A549 (cell line): Measurements from ENCODE around the gene PRR13. TPM values are rescaled to one million over a fixed set of nuclear protein-coding genes. Genes with fewer than 3 reads are reported as not detected.
A peak's percentile ranks its signal among the peaks of the same experiment; 100 is the strongest.

ENCODE experiments used
- ATAC-seq, 2 experiments: fragments of 200-7000 bp in 1 of 2; fragments of >200 bp in 1 of 2; cut with Nextera tagmentation in 1 of 2; cut with Tn5 transposase in 1 of 2; 3 replicates each; pipeline versions ENCODE4 v1.8.0 to v1.9.1; 2018 to 2020; ENCODE audit warnings: mild to moderate bottlenecking in 1 of 2, moderate library complexity in 1 of 2
- CTCF ChIA-PET: fragments of 300-600 bp; sonication (Branson Sonifier 250); formaldehyde crosslinking; extraction: SDS; loops from one replicate; lab custom pipeline; 2021; ENCODE audit warnings: antibody characterized with exemption, inconsistent platforms; lab: Yijun Ruan, JAX
- POLR2A ChIA-PET: fragments of 350-600 bp; formaldehyde crosslinking; extraction: SDS; loops from one replicate; lab custom pipeline; 2021; ENCODE audit warnings: antibody characterized with exemption, inconsistent platforms; lab: Yijun Ruan, JAX
- DNase-seq, 2 experiments: peaks; one replicate each; pipeline versions ENCODE4 v3.0.0 to v3.0.0-alpha.2; 2011 to 2016; ENCODE audit warnings: low read depth in 1 of 2, low spot score in 1 of 2
- FAIRE-seq: peaks from 2 replicates; lab custom pipeline; 2011; peaks lifted over from hg19 to GRCh38; lab: Jason Lieb, UNC
- H3K27ac ChIP-seq, 2 experiments: fragments of >200 bp; sonication (Bioruptor Twin); formaldehyde crosslinking; 3 replicates each; pipeline ENCODE4 v1.5.1; 2016 to 2017
- H3K4me1 ChIP-seq: fragments of >200 bp; sonication (Bioruptor Twin); formaldehyde crosslinking; 3 replicates; pipeline ENCODE4 v1.6.1; 2016
- H3K4me2 ChIP-seq: fragments of >200 bp; sonication (Bioruptor Twin); formaldehyde crosslinking; 3 replicates; pipeline ENCODE4 v1.6.1; 2016
- H3K4me3 ChIP-seq: fragments of >200 bp; sonication (Bioruptor Twin); formaldehyde crosslinking; 3 replicates; pipeline ENCODE4 v1.5.1; 2016
- H3K9me3 ChIP-seq: fragments of >200 bp; sonication (Bioruptor Twin); formaldehyde crosslinking; 3 replicates; pipeline ENCODE4 v1.6.1; 2016
- CBX2 ChIP-seq: fragments of 200-600 bp; sonication (generic); IDR thresholded peaks from 2 replicates; pipeline ENCODE4 v1.6.1; 2016; ENCODE audit warnings: low read depth, mild to moderate bottlenecking, borderline replicate concordance
- CEBPB ChIP-seq, 2 experiments: fragments of >200 bp in 1 of 2; sonication (Bioruptor Twin) in 1 of 2; formaldehyde crosslinking in 1 of 2; IDR thresholded peaks; 2 replicates each; pipeline ENCODE4 v1.6.1; 2012 to 2016
- EP300 ChIP-seq, 2 experiments: fragments of >200 bp; sonication (Bioruptor Twin); formaldehyde crosslinking; IDR thresholded peaks; 2 replicates in 1 of 2; 3 replicates in 1 of 2; pipeline ENCODE4 v1.6.1; 2016 to 2017
- ESRRA ChIP-seq: fragments of 150-350 bp; IDR thresholded peaks from 2 replicates; pipeline ENCODE4 v1.6.1; 2014; ENCODE audit warnings: mild to moderate bottlenecking, low read length, borderline replicate concordance
- FOSB ChIP-seq: fragments of 250-450 bp; sonication (Bioruptor Pico); IDR thresholded peaks from 2 replicates; pipeline ENCODE4 v1.5.0; 2020; ENCODE audit warnings: mild to moderate bottlenecking, moderate library complexity
- FOSL2 ChIP-seq, 2 experiments: fragments of 450-650 bp in 1 of 2; fragments of >200 bp in 1 of 2; sonication (Bioruptor Twin) in 1 of 2; formaldehyde crosslinking; IDR thresholded peaks; 2 replicates each; pipeline versions ENCODE4 v1.5.0 to v1.6.1; 2016 to 2020; ENCODE audit warnings: mild to moderate bottlenecking in 1 of 2, moderate library complexity in 1 of 2
- FOXS1 ChIP-seq: fragments of 250-450 bp; sonication (Bioruptor Pico); IDR thresholded peaks from 2 replicates; pipeline ENCODE4 v1.5.0; 2020; ENCODE audit warnings: mild to moderate bottlenecking, moderate library complexity
- KDM1A ChIP-seq: fragments of 200-600 bp; sonication (generic); IDR thresholded peaks from 2 replicates; pipeline ENCODE4 v1.6.1; 2016; ENCODE audit warnings: low read depth, mild to moderate bottlenecking
- KDM5A ChIP-seq: fragments of 200-600 bp; sonication (generic); IDR thresholded peaks from 2 replicates; pipeline ENCODE4 v1.6.1; 2016; ENCODE audit warnings: antibody characterized with exemption, mild to moderate bottlenecking
- NR3C1 ChIP-seq: fragments of >200 bp; sonication (Bioruptor Twin); formaldehyde crosslinking; IDR thresholded peaks from 3 replicates; pipeline ENCODE4 v1.6.1; 2017
- PHF8 ChIP-seq: fragments of 200-600 bp; sonication (generic); IDR thresholded peaks from 2 replicates; pipeline ENCODE4 v1.6.1; 2016; ENCODE audit warnings: low read depth, mild to moderate bottlenecking, antibody characterized with exemption, moderate library complexity, borderline replicate concordance
- RAD21 ChIP-seq, 2 experiments: fragments of >200 bp in 1 of 2; sonication (Bioruptor Twin) in 1 of 2; formaldehyde crosslinking in 1 of 2; IDR thresholded peaks in 1 of 2; conservative IDR thresholded peaks in 1 of 2; 2 replicates in 1 of 2; 3 replicates in 1 of 2; pipeline ENCODE4 v1.6.1; 2012 to 2018; ENCODE audit warnings: inconsistent platforms in 1 of 2
- RARB ChIP-seq: fragments of 250-450 bp; sonication (Bioruptor Pico); IDR thresholded peaks from 2 replicates; pipeline ENCODE4 v1.8.0; 2021; ENCODE audit warnings: mild to moderate bottlenecking, moderate library complexity
- RCOR1 ChIP-seq: fragments of 150-350 bp; IDR thresholded peaks from 2 replicates; pipeline ENCODE4 v1.6.1; 2014; ENCODE audit warnings: antibody characterized with exemption, low read length, low read depth
- TP53 ChIP-seq: fragments of 250-450 bp; sonication (Bioruptor Pico); IDR thresholded peaks from 2 replicates; pipeline ENCODE4 v1.5.0; 2021; ENCODE audit warnings: mild to moderate bottlenecking, moderate library complexity
- ZC3H11A ChIP-seq: fragments of 450-650 bp; IDR thresholded peaks from 2 replicates; pipeline ENCODE4 v1.6.1; 2014; ENCODE audit warnings: antibody characterized with exemption, mild to moderate bottlenecking
- ZNF302 ChIP-seq: fragments of 250-450 bp; sonication (Bioruptor Pico); IDR thresholded peaks from 2 replicates; pipeline ENCODE4 v1.9.0; 2021; ENCODE audit warnings: inconsistent platforms, mild to moderate bottlenecking, moderate library complexity
- WGBS: methylation state at CpG from one replicate; pipeline ENCODE4 v1.1.6; 2017; ENCODE audit errors: missing lambda C conversion rate; 5-methylcytosine and 5-hydroxymethylcytosine counted together
- polyA plus RNA-seq, 4 experiments: library from polyadenylated mRNA; depleted of rRNA in 3 of 4; stranded (reverse); fragments of >200 nt; fragmentation: RNase III in 1 of 4; extraction: RNeasy Plus Mini Kit Qiagen cat#74134 plus additional on column Dnase treatment in 1 of 4; gene quantifications; 2 replicates in 3 of 4; 3 replicates in 1 of 4; pipeline ENCODE4 v1.2.3, GENCODE V29; 2011 to 2017
- TF ChIP-seq, protein P1 (sequence below): fragments of 250-450 bp; sonication (Bioruptor Pico); IDR thresholded peaks from 2 replicates; pipeline ENCODE4 v1.5.0; 2021; ENCODE audit warnings: mild to moderate bottlenecking, moderate library complexity, borderline replicate concordance
- TF ChIP-seq, protein P2 (sequence below): IDR thresholded peaks from 2 replicates; pipeline ENCODE4 v1.6.1; 2012
- TF ChIP-seq, protein P3 (sequence below): IDR thresholded peaks from 2 replicates; pipeline ENCODE4 v1.6.1; 2012
- TF ChIP-seq, protein P4 (sequence below): fragments of 200-600 bp; sonication (generic); IDR thresholded peaks from 2 replicates; pipeline ENCODE4 v1.6.1; 2016; ENCODE audit warnings: antibody characterized with exemption, mild to moderate bottlenecking, moderate library complexity
- TF ChIP-seq, protein P5 (sequence below): fragments of >200 bp; sonication (Bioruptor Twin); formaldehyde crosslinking; IDR thresholded peaks from 2 replicates; pipeline ENCODE4 v1.6.1; 2016
- TF ChIP-seq, protein P6 (sequence below): fragments of 150-350 bp; IDR thresholded peaks from 2 replicates; pipeline ENCODE4 v1.6.1; 2014; ENCODE audit warnings: low read depth, mild to moderate bottlenecking, low read length

The PRR13 gene
- polyA plus RNA-seq, 2 of the 4 experiments (the other 2 are of a cell fraction) = 203 to 221 TPM

DNA sequence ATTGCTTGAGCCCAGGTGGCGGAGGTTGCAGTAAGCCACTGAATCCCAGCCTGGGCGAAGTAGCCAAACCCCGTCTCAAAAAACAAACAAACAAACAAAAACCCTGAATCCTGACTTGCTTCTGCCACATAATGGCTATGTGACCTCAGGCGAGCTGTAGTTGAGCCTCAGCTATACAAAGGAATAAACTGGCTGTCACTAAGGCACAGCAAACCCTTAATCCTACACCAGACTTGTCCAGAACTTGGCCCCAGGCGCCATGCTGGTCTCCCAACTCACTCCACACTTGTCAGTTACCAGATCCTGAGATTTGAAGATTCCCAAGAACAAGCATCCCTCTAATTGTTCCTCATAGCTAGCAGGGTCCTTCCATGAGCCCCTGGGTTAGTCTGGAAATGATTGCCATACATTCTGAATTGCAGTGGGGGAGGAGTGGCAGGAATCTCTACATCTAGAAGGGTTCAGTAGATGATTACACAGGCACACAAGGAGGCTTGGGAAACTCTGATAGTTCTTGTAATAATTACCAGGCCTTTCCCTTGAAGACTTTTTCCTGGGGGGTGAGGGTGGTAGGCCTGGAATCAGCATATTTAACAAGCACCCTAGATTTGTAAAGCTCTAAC, 47.8 kb downstream of the PRR13 start:
- no peak for ATAC-seq
- no peak for TF ChIP-seq RCOR1
- TF ChIP-seq, protein P1, sequence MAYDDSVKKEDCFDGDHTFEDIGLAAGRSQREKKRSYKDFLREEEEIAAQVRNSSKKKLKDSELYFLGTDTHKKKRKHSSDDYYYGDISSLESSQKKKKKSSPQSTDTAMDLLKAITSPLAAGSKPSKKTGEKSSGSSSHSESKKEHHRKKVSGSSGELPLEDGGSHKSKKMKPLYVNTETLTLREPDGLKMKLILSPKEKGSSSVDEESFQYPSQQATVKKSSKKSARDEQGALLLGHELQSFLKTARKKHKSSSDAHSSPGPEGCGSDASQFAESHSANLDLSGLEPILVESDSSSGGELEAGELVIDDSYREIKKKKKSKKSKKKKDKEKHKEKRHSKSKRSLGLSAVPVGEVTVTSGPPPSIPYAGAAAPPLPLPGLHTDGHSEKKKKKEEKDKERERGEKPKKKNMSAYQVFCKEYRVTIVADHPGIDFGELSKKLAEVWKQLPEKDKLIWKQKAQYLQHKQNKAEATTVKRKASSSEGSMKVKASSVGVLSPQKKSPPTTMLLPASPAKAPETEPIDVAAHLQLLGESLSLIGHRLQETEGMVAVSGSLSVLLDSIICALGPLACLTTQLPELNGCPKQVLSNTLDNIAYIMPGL (CRISPR knock-in tag) = no peak
- no peak for TF ChIP-seq CEBPB (IDR thresholded peaks at IDR 0.05)
- no peak for TF ChIP-seq KDM1A
- TF ChIP-seq, protein P2, sequence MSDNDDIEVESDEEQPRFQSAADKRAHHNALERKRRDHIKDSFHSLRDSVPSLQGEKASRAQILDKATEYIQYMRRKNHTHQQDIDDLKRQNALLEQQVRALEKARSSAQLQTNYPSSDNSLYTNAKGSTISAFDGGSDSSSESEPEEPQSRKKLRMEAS = no peak

DNA sequence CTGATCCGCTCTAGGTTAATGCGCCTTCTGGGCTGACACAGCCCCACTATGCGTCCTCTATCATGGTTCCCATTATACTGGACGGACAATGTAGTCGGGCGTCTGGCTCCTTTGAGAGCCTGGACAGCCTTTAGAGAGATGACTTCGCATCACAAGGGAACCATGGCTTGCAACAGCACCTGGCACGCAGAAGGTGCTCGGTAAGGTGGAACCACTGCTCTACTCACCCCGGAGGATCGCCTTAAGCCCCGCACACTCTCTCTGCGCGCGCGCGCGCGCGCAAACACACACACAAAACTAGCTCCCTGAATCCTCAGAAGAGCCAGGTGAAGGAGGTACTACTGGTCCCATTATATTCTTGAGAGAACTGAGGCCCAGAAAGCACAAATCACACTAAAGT, 50.7 kb downstream of the PRR13 start:
- FAIRE-seq = no peak
- no peak for ATAC-seq
- H3K4me1 ChIP-seq = peaks cover 43% of the 10 kb centered on the region
- TF ChIP-seq ZC3H11A (no peak), NR3C1 (no peak), FOSB (CRISPR knock-in tag) (no peak), ESRRA (no peak), KDM1A (no peak), CBX2 (no peak), TP53 (no peak), EP300 (IDR thresholded peaks at IDR 0.05) (no peak), RAD21 (conservative IDR thresholded peaks at IDR 0.05 in 1 of 2, IDR thresholded peaks at IDR 0.05 in 1 of 2) (no peak), ZNF302 (CRISPR knock-in tag) (no peak), KDM5A (no peak), FOXS1 (CRISPR knock-in tag) (no peak), RARB (CRISPR knock-in tag) (no peak), PHF8 (no peak), FOSL2 (IDR thresholded peaks at IDR 0.05) (no peak), FOSL2 (CRISPR knock-in tag; IDR thresholded peaks at IDR 0.05) (no peak)
- TF ChIP-seq, protein P3, sequence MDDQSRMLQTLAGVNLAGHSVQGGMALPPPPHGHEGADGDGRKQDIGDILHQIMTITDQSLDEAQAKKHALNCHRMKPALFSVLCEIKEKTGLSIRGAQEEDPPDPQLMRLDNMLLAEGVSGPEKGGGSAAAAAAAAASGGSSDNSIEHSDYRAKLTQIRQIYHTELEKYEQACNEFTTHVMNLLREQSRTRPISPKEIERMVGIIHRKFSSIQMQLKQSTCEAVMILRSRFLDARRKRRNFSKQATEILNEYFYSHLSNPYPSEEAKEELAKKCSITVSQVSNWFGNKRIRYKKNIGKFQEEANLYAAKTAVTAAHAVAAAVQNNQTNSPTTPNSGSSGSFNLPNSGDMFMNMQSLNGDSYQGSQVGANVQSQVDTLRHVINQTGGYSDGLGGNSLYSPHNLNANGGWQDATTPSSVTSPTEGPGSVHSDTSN = no peak
- TF ChIP-seq, protein P4, sequence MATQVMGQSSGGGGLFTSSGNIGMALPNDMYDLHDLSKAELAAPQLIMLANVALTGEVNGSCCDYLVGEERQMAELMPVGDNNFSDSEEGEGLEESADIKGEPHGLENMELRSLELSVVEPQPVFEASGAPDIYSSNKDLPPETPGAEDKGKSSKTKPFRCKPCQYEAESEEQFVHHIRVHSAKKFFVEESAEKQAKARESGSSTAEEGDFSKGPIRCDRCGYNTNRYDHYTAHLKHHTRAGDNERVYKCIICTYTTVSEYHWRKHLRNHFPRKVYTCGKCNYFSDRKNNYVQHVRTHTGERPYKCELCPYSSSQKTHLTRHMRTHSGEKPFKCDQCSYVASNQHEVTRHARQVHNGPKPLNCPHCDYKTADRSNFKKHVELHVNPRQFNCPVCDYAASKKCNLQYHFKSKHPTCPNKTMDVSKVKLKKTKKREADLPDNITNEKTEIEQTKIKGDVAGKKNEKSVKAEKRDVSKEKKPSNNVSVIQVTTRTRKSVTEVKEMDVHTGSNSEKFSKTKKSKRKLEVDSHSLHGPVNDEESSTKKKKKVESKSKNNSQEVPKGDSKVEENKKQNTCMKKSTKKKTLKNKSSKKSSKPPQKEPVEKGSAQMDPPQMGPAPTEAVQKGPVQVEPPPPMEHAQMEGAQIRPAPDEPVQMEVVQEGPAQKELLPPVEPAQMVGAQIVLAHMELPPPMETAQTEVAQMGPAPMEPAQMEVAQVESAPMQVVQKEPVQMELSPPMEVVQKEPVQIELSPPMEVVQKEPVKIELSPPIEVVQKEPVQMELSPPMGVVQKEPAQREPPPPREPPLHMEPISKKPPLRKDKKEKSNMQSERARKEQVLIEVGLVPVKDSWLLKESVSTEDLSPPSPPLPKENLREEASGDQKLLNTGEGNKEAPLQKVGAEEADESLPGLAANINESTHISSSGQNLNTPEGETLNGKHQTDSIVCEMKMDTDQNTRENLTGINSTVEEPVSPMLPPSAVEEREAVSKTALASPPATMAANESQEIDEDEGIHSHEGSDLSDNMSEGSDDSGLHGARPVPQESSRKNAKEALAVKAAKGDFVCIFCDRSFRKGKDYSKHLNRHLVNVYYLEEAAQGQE = no peak
- TF ChIP-seq, protein P5, sequence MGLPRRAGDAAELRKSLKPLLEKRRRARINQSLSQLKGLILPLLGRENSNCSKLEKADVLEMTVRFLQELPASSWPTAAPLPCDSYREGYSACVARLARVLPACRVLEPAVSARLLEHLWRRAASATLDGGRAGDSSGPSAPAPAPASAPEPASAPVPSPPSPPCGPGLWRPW = no peak
- TF ChIP-seq, protein P2 = no peak
- TF ChIP-seq, protein P6, sequence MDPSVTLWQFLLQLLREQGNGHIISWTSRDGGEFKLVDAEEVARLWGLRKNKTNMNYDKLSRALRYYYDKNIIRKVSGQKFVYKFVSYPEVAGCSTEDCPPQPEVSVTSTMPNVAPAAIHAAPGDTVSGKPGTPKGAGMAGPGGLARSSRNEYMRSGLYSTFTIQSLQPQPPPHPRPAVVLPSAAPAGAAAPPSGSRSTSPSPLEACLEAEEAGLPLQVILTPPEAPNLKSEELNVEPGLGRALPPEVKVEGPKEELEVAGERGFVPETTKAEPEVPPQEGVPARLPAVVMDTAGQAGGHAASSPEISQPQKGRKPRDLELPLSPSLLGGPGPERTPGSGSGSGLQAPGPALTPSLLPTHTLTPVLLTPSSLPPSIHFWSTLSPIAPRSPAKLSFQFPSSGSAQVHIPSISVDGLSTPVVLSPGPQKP = no peak
- TF ChIP-seq, all 56 proteins: peak for 0
- POLR2A ChIA-PET = interaction anchor here (0.6 to 3.4 kb wide), 3 partner anchors 8 to 17 kb away, joined by 3 to 21 read pairs (median 19); partner anchors contain the start of gene TARBP2
- CTCF ChIA-PET = interaction anchor here (0.8 to 2.7 kb wide), 7 partner anchors 15 to 140 kb away, joined by 3 to 13 read pairs (median 3); no protein-coding TSS in a partner anchor
- no peak for DNase-seq
- WGBS = 95% methylated on average over 20 of the region's 20 CpGs
- Histone ChIP-seq H3K9me3 (no peaks in the 10 kb centered on the region), H3K4me2 (peak overlapping the region; percentile 89), H3K4me3 (peak overlapping the region; percentile 60), H3K27ac (peak overlapping the region; percentile 89 to 91)

More for the DNA sequence above, 47.8 kb downstream of the PRR13 start:
- ChIA-PET CTCF (interaction anchor here (0.7 to 2.7 kb wide), 6 partner anchors 9 to 712 kb away, joined by 4 to 9 read pairs (median 6); partner anchors contain the start of gene MAP3K12), POLR2A (interaction anchor here (0.7 to 1.7 kb wide), 3 partner anchors 12 to 647 kb away, joined by 3 to 5 read pairs (median 4); partner anchors contain the start of gene TARBP2)
- DNase-seq = no peak
- H3K4me1 ChIP-seq = peaks cover 24% of the 10 kb centered on the region
- H3K27ac ChIP-seq = no peak overlapping the region
- no peak overlapping the region for H3K4me2 ChIP-seq
- WGBS = 90% methylated on average over 5 of the region's 5 CpGs
- H3K4me3 ChIP-seq = no peak overlapping the region
- peak; percentile 13 for FAIRE-seq
- no peaks in the 10 kb centered on the region for H3K9me3 ChIP-seq
